COLO668 (cell line): Measurements from ENCODE around the gene PPHLN1.
A peak's percentile ranks its signal among the peaks of the same experiment; 100 is the strongest.
"Not testable (repeated sequence)": the region's sequence is repeated elsewhere in the genome, so short reads cannot be mapped to it uniquely, and the experiment has no call there.

ENCODE experiments used
- DNase-seq: peaks from one replicate; lab custom pipeline; 2025; ENCODE audit not compliant: unreplicated experiment; lab: John Stamatoyannopoulos, UW

PPHLN1 gene

DNA sequence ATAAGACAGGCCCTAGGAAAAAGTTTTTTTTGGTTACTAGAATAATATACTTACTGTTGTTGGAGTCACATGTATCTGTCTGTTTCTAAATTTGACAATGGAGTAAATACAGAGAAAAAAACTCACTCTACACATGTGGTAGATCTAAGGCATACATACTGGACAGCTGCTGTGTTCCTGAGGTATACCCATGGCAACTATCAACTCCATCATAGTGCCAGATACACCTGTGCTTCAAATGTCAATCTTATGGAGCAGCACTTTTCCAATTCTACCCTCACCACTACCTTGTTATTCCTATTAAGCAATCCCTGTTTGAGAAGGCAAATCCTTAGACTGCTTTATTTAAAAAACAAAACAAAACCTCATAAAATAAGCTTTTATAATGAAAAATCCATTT is 3.4 kb upstream of the PPHLN1 start:
- no peak for DNase-seq

DNA sequence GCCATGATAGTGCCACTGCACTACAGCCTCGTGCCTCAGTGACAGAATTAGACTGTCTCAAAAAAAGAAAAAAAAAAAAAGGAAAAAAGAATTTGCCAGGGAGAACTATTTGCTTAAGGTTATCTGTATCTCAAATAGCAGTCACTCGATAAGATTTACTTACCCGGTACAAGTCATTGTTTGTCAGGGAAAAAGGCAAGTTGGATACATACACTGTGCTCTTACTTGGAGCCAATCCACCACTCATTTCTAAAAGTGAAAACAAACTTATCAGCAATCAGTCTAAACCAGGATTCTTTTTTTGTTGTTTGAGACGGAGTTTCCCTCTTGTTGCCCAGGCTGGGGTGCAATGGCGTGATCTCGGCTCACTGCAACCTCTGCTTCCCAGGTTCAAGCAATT is 2.1 kb upstream of the PPHLN1 start:
- DNase-seq: no peak

DNA sequence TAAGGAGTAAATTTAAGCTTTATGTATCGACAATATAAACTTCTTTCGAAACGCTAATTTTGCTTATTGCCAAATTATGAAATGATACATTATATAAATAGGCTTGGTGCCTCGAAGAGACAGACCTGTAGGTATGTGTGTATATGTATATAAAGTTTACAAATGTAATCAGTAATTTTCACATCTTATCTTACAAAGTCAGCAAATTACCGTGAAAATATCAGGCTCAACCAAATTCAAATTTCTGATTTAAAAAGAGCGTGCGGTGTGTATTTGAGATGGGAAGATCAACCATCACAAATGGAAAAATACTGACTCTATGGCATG is 678 bp upstream of the PPHLN1 start:
- no peak for DNase-seq

DNA sequence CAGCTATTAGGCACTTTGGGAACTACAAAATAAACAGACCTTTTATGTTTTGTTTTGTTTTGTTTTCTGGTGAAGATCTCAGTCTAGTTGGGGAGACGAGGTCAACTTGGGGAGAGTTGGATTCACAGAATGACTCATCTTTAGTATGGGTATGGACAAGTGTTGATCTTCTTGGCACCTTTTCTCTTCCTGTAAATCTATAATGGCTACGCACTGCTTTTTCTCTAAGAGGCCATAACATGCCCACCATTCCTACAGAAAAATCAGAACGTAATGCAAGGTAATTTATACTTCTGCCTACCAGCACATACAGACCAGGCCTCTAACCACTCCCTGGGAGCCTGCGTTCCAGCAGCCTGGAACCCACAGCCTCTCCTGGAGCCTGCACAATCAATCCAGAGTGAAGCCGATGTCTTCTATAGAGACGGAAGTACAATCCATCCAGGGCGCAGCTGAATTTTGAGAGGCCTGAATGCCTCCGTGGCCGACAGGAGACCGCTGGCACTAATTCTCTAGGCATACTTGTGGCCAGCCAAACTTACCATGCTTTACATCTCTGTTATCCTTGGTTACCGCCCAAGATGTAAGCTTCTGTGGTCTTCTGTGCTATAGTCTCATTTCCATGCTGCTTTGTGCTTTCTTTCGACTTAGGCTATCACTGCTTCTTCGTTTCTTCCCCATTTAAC is 717 bp downstream of the PPHLN1 start:
- DNase-seq: peak; percentile 11

DNA sequence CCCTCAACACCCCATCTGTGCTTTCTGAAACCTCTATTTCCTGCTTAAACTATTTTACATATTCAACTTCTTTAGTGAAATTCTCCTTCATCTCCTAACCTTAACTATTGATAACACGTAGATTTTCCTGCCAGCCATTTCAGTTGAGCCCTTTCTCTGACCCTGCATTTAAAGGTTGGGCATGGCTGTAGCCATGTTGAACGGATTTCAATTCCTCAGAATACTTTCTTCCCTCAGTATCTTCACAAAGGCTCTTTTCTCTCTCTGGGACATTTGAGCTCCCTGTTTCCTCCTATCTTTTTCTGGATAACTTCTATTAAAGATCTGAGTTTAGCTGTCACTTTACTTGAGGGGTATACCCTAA is 1.2 kb downstream of the PPHLN1 start:
- DNase-seq: no peak

DNA sequence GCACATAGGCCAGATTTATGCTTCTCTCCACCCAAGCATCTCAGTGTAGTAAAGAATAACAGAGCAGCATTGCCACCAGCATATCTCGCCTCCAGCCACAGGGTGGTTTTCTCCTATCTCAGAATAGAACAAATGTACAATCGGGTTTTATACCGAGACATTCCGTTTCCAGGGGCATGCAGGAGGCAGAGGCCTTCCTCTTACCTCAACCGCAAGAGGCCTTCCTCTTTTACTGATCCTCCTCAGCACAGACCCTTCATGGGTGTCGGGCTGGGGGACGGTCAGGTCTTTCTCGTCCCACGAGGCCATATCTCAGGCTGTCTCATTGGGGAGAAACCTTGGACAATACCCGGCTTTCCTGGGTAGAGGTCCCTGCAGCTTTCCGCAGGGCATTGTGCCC is 4.1 kb downstream of the PPHLN1 start:
- not testable (repeated sequence) for DNase-seq

DNA sequence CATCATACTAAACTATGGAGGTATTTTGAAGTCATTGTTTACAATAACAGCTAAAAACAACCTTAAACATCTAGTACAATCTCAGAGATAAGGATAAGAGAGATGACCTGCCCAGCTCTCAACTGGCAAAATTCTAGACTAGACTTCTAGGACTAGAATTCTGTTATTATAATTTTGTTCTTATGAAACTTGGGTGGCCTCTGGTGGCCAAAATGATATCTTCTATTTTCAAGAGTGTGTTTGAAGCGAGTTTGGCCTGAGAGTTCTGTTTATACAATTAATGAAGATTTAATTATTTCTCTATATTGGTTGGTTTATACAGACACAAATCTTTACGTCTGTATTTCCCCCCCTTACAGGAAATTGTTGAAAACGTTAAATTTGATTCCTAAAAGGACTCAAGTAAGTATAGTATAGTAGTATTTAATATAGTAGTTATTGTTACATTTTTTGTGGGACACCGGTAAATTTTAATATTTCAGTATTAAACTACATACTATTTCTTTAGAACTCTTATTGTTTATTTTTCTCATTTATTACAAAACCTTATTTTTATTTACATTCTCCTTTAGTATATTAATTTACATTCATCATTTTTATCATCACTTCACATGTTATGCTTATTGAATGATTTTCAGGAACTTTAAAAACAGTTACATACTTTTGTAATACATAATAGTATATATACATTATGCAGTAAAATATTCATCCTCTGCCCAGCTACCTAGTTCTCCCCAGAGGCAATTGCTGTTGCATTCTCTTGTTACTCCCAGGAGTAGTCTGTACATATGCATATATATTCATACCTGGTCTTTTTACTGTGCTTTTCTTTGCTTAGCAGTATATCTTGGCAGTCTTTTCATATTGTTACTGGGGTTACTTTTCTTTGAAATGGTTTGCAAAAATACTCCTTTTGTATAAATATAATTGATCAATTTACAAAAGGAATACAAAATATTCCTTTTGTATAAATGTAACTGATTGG is 6.6 kb downstream of the PPHLN1 start:
- peak; percentile 4 for DNase-seq

DNA sequence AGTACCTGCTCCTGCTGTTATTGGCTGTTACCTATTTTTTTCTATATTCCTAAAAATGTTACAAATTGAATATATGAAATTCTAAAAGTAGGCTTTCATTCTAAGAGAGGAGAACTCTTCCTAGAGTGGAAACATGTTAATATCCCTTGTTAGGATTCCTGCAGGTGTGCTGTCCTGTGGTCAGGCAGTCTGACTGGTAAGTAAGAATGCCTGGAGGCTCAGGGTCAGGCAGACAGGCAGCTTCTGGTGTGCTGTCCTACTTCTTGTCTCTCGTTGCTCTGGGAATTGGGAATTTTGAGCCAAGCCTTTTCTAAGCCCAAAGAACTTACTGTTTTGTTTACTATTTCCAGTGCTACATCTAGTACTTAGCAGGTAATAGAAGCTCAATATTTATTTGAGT is 10.3 kb downstream of the PPHLN1 start:
- DNase-seq: no peak

DNA sequence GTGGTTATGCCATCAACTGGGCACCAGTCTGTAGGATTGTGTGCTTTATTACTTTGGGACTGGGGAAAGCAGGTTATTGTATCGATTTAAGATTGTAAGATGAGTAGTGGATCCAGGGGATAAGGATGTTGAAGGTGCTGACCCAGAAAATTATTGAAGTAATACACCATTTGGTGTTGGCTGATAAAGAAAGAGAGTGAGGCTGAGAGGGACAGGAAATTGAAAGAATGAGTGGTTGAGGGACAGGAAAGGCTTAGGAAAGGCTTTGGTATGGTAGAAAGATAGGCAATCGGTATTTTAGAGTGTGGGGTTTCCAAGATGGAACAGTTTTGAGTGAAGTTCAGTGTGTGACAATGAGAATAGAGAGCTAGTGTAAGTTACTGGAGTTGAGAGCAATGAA is 12.3 kb downstream of the PPHLN1 start:
- DNase-seq: no peak

DNA sequence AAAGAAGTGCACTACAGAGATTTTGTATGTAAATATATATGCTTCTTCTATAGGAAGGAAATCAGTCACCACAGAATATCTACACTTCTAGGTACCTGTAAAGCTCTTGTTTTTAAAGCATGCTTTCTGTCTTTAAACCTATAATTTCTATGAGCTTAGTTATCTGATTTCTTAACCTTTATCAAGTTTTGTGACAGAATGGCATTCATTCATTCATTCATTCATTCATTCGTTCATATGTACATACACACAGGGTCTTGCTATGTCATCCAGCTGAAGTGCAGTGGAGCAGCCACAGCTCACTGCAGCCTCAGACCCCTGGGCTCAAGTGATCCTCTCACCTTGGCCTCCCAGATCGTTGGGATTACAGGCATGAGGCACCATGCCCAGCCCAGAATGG is 16.1 kb downstream of the PPHLN1 start:
- no peak for DNase-seq

DNA sequence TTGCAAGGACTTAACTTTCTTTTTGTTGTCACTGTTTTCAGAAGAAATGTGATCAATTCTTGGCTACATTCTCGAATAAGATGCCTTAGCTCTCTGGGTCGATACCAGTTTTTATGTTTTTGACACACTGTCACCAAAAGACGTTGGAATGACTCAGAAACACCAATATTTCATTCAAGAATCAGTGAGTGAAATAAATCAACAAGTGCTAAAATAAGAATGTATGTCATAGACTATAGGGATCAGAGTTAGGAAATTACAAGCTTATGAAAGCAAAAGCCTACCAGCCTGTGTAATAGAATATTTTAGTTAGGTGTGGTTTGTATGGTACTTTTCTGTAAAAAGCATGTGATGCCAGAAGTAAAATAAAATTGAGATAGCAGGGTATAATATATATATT is 17.8 kb downstream of the PPHLN1 start:
- no peak for DNase-seq

DNA sequence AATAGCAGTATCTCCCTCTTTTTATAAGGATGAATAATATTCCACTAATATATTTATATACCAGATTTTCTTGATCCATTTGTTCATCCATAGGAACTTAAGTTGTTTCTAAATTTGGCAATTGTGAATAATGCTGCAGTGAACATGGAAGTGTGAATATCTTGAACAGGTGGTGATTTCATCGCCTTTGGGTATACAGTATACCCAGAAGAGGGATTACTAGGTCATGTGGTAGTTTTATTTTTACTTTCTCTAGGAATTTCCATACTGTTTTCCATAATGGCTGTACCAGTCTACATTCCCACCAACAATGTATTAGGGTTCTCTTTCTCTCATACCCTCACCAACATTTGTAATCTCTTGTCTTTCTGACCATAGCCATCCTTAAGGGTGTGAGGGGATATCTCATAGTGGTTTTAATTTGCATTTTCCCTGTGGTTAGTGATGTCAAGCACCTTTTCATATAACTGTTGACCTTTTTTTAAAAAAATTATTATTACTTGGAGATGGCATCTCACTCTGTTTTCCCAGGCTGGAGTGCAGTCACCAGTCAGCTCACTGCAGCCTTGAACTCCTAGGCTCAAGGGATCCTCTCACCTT is 20.5 kb downstream of the PPHLN1 start:
- DNase-seq: no peak

DNA sequence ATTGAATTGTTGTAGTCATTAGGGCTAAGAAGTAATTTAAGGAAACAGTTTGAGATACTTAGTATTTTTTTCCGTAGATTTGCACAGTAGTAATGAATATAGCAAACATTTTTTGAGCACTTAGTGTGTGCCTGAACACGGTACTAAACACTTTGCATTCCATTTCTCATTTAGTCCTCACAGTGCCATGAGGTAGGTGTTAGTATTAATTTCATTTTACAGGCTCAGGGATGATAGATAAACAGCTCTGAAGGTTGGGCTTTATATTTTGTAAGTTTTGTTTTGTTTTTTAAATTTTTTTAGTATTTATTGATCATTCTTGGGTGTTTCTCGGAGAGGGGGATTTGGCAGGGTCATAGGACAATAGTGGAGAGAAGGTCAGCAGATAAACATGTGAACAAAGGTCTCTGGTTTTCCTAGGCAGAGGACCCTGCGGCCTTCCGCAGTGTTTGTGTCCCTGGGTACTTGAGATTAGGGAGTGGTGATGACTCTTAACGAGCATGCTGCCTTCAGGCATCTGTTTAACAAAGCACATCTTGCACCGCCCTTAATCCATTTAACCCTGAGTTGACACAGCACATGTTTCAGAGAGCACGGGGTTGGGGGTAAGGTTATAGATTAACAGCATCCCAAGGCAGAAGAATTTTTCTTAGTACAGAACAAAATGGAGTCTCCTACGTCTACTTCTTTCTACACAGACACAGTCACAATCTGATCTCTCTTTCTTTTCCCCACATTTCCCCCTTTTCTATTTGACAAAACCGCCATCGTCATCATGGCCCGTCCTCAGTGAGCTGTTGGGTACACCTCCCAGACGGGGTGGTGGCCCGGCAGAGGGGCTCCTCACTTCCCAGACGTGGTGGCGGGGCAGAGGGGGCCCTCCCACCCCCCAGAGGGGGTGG is 23.4 kb downstream of the PPHLN1 start:
- DNase-seq: not testable (repeated sequence)

DNA sequence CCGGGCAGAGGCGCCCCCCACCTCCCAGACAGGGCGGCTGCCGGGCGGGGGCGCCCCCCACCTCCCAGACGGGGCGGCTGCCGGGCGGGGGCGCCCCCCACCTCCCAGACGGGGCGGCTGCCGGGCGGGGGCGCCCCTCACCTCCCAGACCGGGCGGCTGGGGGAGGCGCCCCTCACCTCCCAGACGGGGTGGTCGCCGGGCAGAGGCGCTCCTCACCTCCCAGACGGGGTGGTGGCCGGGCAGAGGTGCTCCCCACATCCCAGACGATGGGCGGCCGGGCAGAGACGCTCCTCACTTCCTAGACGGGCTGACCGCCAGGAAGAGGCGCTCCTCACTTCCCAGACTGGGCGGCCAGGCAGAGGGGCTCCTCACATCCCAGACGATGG is 24.0 kb downstream of the PPHLN1 start:
- not testable (repeated sequence) for DNase-seq

DNA sequence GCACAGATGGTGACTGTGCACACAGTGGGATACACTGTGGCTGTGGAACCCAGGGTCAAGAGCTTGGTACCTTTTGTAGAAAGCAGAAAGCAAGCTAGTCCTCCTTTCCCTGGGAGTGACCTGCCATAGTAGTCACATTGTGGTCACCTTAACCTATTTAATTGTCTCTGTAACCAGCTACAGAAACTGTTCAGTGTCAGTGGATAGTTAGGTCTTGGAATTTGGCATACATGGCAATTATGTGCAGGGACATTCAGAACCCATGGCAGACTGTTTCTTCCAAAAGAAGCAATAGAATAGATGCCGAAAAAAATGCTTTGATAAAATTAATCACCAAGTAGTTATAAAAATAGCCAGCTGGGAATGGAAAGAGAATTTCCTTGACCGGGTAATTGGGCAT is 30.4 kb downstream of the PPHLN1 start:
- no peak for DNase-seq

DNA sequence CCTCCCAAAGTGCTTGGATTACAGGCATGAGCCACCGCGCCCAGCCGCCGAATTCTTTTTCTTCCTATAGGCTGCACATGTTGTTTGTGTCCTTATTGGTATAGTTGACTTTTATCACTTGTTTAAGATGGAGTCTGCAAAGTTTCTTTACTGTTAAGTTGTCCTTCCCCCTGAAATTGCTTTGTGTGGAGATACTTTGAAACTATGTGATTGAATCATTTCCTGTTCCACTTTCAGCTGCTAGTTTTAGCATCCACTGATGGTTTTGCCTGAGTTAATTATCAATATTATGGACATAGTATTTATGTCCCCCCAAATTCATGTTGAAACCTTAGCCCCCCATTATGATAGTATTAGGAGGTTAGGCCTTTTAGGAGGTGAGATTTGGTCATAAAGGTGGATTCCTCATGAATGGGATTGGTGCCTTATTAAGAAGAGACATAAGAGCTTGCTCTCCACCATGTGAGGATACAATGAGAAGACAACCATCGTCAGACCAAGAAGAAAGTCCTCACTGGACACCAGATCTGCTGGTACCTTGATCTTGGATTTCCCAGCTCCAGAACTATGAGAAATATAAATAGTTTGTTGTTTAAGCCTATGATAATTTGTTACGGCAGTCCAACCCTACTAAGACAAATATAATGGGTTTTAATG is 34.9 kb downstream of the PPHLN1 start:
- no peak for DNase-seq

DNA sequence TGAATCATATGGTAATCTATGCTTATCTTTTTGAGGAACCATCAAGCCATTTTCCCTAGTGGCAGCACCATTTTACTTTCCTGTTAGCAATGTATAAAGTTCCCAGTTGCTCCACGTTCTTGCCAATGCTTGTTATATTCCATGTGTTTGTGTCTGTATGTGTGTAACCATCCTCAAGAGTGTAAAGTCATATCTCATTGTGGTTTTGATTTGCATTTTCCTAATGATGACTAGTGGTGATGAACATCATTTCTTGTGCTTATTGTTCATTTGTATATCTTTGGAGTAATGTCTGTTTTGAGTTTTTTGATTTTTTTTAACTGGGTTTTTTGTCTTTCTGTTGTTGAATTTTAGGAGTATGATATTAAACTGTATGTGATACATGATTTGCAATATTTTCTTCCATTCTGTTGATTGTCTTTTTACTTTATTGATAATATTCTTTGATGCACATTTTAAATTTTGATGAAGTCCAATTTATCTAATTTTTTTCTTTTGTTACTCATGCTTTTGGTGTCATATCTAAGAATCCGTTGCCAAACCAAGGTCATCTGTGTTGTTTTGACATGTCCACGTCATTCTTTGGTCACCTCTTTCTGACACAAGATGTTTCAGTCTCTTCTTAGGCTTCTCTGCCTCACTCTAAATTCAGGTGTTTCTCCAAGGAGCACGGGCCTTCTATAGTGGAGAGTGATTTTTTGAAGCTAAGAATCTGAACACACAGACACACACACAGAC is 36.1 kb downstream of the PPHLN1 start:
- no peak for DNase-seq

DNA sequence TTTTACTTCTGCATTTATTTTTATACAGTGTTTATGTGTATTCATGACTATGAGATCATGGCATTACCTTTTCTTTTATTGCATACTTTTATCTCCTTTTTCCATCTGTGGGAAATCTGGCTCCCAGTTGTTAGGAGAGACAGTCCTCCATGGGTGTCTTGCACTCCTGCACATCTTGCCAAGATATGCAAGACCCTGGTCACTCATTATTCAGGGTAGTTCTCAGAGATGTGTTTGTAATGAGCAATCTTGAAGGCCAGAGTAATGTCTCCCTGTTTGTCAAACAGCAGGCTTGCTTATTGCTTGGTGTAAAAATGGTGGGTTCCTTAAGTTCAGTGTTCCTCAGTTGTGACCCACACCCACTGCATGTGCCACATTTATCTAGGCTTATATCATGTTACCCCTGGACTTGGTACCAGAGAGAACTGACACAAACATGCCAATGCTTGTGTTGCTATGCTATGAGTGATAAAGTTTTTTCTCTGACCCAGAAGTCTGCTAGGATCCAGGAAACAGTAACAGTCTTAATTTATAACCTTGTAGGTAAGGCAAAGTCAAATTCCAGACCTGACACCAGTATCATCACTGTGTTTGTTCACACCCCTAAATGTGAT is 36.8 kb downstream of the PPHLN1 start:
- DNase-seq: no peak

DNA sequence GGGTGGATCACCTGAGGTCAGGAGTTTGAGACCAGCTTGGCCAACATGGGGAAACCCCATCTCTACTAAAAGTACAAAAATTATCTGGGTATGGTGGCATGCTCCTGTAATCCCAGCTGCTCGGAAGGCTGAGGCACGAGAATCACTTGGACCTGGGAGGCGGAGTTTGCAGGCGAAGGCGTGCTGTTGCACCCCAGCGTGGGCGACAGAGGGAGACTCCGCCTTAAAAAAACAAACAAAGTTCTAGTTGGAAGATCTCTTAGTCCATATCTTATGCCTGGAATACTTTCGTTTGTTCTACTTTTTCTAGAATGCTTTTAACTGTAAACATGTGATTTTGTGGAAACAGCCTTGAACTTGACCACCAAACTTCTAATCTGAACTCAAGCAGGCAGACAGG is 38.7 kb downstream of the PPHLN1 start:
- no peak for DNase-seq

DNA sequence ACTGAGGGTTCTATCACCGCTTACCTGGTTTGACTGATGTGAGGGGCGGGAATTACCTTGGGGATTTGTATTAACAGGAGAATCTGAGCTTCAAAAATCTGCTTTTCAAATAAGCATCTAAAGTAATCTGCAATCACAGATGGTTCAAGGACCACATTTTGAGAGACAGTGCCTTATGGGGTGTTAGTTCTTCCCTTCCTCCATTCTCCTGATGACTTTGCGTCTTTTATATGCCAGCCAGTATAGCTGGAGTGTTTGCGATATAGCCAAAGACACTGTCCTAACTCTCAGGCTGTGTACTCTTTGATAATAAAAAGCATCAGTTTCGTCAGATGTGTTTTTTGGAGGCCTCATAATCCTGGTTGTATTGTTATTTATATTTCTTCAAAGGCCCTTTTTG is 39.5 kb downstream of the PPHLN1 start:
- no peak for DNase-seq
